GM21528 (cell line): ENCODE data around the gene MDFI.

Experiments used
- ATAC-seq: cut with Tn5 transposase; IDR thresholded peaks from one replicate; pipeline ENCODE4 v1.9.1; 2021; ENCODE audit warnings: mild to moderate bottlenecking, moderate library complexity; ENCODE audit not compliant: unreplicated experiment, low FRiP score

The MDFI gene

DNA sequence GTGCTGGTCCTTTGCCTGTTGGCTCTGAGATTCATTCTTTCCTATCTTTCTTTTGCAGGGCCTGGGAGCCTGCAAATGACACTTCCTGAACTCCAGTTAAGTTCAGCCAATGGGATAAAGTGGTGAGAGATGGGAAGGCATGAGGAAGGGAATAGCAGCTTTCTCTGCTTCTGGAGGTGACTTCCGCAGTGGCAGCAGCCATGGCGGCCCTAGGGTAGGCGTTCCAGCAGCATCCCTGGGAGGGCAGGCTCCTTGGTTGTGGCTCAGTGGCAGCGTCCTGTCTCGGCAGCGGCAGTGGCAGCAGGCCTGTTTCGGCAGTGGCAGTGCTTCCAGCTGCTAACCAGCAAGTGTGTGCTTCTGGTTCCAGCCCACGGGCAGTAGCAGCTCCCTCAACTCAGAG, 7.3 kb upstream of the MDFI start:
- ATAC-seq, result no peak

DNA sequence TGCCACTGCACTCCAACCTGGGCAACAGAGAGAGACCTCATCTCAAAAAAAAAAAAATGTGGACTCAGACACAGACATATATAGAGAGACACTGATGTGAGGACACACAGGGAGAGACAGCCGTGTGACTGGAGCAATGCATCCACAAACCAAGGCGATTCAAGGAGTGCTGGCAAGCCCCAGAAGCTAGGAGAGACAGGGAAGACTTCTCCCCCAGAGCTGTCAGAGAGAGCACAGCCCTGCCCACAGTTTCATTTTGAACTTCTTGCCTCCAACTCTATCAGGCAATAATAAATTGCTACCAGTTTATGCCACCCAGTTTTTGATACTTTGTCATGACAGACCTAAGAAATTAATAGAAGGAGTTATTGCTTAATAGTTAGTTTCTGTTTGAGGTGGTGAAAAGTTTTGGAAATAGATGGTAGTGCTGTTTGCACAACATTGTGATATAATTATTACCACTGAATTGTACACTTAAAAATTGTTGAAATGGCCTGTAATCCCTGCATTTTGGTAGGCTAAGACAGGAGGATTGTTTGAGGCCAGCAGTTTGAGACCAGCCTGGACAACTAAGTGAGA, 5.1 kb upstream of the MDFI start:
- ATAC-seq, result no peak

DNA sequence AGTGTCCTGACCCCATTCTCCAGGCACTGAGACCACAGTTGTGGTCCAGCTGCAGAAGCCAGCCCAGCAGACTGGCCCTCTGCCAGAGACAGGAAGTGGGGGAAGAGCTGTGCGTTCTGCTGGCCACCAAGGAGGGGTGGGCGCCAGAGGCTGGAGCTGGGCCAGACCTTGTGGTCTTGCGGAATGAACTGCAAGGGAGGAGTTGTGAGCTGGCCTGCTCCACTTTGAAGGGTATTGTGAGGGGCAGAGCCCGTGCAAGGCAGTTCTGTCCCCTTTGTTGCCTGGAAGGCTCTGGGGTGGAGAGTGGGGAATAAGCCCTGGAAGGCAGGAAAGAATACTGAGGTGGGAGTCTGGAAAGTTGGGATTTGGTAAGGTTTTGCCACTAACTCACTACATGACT, 3.6 kb upstream of the MDFI start:
- ATAC-seq, result no peak

DNA sequence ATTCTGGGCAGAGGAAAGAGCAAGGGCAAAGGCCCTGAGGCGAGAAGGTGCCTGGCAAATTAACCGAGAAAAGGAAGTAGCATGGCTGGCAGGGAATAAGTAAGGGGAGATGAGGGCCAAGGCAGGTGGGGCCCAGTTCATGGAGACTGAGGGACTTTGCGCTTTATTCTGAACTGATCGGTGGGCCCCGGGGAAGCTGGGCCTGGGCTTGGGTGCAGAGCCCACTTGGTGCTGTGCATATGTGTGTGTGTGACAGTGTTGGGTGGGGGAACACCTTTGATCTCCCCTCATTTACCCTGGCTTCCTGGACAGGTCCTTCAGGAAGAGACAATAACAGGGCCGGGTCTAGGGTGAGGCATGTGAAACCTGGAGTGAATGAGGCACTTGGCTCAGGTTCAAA, 2.9 kb upstream of the MDFI start:
- no peak for ATAC-seq

DNA sequence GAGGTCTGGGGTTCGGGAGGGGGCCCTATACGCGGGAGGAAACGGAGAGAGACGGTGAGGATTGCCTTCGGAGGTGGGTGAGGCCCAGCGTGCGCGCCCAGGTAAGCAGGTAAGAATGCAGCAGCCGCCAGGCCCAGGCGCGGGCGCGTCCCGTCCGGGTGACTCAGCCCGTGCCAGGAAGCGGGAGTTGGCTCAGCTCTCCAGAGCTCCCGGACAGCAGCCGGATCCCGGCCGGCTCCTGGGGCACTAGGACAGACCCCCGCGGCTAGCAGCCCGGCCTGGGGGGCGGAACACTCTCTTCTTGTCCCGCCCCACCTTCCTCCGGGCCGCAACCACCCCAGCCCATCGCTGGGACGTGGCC, 1.5 kb upstream of the MDFI start:
- no peak for ATAC-seq

DNA sequence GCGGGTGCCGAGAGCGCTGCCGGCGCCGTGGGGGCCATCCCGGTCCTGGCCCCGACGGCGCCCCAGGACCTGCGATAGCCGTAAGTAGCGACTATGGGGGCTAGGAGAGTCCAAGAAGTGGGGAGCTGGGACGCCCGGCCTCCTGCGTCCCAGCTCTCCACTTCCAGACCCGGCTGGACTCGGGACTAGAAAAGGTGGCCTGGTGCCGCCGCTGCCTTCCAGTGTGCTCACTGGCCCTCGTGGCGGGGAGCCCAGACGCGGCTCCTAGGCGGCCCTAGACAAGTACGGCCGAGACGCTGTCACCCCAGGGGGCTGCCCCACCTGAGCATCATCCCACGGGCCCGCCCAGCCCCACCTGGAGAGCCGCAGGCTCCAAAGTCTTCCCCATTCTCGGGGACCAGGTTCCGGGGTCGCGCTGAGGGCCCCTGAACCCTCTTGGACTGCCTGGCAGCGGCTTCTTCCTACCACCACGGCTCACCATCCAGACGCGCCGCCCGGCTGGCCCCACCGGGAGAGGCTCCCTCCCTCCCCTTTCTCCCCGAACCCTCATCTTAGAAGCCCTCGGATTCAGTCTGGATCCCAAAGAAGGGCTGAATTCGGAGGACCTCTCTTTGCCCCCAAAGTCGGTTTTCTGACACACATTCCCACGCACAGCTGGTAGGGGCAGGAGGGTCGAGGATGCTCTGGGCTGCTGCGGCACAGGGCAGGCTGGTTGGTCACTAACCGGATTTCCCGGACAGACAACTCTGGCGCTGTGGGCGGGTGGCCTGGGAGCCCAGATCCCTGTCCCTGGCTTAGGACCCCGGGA, 870 bp upstream of the MDFI start:
- ATAC-seq, result no peak

DNA sequence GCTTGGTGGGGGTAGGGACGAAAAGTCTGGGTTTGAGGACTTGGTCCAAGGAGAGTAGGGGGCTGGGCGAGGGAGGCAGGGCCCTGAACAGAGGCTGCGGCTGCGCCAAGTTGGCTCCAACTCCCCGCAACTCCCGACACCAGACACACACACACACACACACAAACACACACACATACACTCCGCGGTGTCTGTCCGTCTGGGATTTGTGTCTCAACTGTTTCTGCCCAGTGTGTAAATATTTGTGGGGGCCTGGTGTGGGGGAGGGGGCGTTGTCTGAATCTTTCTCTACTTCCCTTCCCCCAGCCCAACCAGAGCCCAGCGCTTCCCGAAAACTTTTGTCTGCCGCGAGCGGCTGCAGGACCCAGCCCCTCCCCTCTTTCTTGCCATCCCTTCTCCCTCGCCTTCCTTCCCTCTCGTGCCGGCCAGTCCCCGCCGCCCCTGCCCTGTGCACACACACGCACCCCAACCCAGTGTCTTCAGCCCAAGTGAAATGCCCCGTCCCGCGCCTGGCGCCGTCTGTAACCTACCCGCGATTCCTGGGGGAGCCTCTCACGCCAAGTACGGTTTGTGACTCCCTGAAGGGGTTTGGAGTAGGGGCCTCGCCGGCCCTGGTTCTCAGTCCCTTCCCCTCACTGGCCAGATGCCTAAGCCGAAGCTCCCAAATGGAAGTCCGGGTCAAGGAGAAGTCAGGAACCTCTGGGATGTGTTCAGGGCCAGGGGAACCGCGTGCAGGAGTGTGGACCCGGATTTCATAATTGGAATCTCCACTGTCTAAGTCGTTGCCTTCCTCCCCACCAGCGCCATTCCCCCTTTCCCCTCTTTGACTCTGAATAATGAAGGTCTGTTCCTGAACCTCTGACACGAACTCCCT, 904 bp downstream of the MDFI start:
- no peak for ATAC-seq

DNA sequence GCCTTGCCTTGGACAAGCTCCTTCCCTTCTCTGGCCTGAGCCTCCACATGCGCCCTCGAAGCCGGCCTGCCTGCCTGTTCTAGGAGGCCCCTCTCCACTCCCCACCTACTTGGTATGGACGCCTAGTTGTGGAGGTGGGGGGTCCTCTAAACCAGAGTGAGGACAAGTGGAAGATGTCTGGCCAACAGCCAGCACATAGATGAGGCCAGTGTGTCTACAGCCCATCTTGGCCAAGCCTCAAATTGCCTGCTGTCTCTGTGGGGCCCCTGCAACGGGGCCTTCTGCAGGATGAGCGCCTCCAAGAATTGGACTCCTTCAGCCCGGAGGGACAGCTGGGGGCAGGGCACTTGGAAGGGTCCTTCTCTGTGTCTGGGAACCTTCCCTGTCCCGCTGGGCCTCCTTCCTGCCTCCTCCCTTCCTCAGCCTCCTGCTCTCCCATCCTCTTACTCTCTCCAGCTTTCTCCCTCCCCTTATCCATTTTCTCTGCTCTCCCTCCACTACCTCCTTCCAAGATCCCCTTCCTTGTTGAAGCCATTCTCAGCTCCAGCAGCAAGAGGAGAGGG, 1.6 kb downstream of the MDFI start:
- ATAC-seq, result no peak

DNA sequence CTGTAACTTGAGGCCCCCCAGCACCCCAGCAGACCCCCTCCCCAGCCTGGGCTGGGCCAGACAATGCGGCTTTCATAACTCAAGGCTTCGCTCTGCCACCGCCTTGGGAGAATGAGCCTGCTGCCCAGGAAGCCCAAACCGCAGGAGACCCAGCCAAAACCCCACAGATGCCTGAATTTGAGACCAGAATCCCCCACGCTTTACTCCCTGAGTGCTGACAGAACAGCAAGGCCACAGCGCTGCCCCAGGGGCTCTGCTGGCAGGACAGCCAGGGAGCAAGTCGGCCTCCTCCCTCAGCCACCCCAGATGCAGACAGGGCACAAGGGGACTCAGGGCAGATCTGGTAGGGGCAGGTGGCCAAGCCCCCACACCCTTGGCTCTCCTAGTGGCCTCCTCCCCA, 2.2 kb downstream of the MDFI start:
- no peak for ATAC-seq

DNA sequence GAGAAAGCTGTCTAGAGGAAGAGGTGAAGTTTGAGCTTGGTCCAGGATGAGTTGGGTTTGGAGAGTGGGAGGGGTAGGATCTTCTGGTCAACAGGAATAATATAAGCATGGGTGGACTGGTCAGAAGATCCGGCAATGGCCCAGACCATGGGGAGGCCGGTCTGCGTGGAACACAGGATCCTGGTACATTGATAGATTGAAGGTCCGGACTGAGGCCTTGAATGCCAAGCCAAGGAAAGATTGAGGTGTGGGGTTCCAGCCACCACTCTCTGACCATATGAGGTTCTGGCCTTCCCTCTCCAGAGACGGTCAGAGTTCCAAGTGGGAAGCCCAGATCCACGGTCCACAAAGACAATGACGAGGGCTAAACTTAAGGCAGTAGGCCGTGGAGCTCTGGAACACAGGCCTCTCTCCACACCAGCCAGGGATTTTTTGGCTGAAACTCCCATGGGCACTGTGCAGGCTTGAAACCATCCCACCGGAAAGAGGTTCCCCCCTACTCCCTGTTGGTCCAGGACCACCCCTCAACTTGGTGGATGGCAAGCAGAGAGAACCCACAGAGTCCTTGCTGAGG, 3.2 kb downstream of the MDFI start:
- ATAC-seq, result no peak

DNA sequence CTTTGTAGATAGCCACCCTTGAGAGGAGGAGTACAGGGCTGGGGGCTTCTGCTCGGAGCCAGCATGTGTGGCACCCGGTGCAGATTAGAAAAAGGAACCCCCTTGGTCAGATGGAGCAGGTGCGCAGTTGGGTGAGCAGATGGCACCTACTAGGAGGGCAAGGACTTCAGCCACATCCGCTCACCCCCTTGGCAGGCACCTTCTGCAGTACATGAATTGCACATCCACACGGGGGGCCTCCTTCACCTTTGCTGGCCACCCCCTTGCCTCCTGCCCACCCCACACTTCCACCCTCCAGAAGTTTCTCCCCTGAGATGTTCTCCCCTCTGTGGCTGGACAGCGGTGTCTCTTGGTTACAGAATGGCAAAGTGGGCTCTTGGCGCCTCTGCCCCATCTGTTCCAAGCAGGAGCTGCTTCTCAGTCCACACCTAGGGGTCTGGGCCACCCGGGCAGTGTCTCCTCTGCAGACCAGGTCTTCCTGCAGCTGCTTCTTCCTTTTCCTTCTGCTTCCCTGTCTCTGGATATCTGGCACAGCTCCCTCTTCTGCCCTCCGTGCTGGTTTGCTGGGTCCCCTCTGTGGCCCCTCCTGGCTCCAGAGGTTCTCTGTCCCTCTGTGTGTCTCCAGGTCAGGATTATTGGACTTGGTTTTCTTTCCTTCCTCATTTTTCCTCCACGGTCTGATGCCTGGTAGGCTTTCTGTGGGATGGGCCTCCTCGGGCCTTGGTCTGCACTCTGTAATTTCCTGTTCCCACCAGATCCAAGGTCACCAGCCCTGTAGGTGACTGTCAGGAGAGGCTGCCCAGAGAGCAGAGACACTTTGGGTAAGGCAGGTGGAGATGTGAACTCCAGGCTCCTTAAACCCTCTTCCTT, 4.1 kb downstream of the MDFI start:
- no peak for ATAC-seq

DNA sequence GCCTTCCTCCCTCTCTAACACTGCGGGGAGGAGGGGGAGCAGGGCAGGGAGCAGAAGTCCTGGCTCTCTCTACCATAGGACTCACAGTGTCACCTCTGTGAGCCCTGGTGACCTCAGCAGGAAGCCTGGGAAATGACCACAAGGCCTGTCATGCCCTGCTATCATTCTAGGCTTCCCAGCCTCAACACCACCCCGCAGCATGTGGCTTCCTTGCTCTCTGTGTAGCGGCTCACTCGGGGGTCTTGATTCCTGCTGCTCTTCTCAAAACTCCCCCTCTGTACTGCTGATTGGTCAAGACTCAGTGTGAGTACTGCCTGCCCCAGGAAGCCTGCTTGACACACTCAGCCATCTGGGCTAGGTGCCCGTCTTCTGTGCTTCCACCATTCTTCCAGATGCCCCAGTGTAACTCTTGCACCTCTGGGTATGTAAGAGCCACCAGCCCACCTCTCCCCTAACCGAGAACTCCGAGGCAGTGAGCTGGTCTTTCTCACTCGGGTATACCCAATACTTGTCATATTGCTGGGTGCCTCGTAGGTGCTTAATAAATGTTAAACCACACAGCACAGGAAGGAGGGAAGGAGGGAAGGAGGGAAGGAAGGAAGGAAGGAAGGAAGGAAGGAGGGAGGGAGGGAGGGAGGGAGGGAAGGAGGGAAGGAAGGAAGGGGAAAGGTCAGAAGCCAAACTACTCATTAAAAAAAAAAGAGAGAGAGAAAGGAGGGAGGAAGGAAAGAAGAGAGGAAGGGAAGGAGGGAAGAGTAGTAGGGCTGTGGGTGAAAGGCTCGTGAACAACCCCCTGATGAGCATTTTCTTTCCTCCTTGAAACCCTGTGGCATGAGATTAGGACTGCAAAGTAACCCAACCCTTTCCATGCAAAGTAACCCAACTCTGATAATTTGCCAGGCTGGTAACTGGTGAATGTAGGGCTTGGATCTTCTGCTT, 5.0 kb downstream of the MDFI start:
- no peak for ATAC-seq

DNA sequence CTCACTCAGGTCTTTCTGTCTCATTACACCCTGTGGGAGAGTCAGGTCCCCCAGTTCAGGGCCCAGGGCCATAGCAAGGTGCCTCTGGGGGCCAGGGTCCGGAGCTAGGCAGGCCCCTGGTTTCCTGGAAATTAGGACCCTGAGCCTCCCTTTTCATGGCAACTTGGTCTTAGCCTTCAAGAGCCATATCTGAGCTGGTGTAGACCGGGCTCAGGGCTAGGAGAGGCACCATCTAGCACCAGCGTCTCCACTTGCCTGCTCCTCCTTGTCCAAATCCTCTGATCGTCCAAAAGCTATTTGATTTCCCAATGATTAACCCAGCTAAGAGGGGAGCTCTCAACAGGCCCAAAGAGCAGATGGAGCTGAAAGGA, 5.6 kb downstream of the MDFI start:
- ATAC-seq, result no peak

DNA sequence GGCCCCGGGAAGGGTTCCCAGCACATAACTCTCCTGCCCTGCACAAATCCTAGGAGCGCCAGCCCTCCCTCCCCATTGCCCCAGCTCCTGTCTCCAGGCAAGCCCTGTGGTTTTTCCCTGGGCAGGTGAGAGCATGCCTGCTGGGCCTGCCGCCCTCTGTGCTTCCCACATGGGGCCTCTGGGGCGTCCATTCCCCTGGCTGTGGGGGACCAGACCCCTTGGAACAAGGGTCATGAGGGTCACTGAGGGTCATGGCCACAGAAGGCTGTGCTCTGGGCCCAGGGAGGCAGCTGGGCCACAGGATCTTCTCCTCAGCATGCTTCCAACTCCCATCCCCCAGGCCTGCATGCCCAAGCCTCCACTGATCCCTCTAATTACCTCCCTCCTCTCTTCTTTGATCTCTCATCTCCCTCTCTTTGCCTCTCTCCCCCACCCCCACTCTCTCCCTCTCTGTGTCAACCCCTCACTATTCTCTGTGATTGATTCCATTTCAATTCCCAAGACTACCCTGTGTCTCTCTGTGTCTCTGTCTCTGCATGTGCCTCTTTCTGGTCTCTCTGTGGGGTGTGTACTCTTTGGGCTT, 6.1 kb downstream of the MDFI start:
- ATAC-seq, result no peak

DNA sequence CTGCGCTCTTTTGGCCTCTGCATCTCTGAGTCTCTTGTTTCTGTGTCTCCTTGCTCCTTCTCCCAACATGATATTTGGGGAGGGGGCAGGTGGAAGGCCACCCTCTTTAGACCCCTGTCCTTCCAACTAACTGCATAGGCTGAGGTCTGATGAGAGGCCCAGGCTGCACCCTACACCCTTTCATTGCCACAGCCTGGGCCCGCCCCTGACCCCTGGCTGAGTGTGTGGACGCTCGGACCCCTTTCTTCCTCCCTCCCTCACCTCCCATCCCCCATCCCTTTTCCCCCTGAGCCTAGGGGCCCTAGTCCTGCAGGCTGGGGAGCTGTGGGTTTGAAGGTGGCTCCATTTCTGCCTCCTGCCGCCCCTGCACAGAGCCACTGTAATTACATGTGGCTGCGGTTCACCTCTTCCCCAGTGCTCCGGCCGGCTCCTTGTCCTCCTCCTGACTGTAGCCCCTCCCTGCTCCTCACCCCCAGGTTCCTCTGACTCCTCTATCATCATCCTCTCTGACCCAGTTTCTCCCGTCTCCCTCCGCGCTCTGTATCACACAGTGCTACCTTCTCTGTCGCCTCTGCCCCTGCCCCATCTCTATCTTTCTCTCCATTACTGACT, 6.8 kb downstream of the MDFI start:
- ATAC-seq, result no peak

DNA sequence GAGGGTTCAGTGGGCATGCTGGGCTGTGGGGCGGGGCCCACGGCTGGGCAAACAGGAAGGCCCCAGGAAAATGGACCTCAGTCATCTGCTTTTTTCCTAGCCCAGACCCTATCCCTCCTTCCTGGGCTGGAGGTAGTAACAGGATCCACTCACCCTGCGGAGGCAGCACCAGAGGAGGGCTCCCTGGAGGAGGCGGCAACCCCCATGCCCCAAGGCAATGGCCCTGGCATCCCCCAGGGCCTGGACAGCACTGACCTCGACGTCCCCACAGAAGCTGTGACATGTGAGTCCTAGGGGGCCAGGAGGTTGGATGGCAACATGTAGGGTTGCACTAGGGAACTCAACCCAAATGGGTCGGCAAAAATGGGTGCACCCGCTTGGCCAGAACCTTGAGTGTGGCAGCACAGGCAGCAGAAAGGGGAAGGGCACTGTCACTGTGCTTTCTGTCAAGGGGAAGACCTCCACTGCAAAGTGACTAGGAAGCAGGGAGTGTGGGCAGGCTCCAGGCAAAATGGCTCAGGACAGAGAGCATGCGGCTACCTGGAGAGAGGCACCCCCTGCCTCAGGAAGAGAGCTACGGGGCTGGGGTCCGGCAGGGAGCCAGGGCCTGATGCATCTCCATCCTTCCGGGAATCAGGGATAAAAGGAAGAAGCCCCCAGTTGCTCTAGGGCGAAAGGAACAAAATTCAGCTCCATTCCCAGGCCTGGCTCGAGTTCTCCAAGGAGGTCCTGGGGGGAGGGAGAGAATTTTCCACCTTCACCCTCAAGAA, 7.9 kb downstream of the MDFI start:
- ATAC-seq, result no peak

DNA sequence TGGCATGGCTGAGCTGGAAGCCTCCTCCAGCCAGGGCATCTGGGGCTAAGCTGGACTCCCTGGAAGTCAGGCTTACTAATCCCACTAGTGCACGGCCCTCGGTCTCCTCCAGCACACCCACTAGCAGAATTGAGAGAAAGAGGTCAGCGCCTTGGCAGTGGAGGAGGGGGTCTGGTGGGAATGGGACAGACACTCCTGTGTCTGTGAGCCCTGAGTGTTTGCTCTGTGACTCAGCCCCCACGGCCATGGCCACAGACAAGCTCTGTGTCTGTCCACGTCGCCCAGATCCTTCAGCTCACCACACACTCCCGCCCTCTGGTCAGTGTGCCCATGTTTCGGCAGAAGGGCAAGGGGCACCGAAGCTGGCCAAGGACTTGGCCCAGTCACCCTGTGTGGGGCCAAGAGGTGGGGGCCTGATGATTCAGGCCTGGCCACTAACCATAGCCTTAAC, 8.8 kb downstream of the MDFI start:
- ATAC-seq, result no peak
